HG03196 (cell line): ENCODE data around the gene MAST3.
"Not testable (repeated sequence)": the region's sequence is repeated elsewhere in the genome, so short reads cannot be mapped to it uniquely, and the experiment has no call there.

ENCODE experiments used
- ATAC-seq: cut with Tn5 transposase; IDR thresholded peaks from one replicate; pipeline ENCODE4 v1.9.1; 2021; ENCODE audit not compliant: unreplicated experiment

Gene MAST3

DNA sequence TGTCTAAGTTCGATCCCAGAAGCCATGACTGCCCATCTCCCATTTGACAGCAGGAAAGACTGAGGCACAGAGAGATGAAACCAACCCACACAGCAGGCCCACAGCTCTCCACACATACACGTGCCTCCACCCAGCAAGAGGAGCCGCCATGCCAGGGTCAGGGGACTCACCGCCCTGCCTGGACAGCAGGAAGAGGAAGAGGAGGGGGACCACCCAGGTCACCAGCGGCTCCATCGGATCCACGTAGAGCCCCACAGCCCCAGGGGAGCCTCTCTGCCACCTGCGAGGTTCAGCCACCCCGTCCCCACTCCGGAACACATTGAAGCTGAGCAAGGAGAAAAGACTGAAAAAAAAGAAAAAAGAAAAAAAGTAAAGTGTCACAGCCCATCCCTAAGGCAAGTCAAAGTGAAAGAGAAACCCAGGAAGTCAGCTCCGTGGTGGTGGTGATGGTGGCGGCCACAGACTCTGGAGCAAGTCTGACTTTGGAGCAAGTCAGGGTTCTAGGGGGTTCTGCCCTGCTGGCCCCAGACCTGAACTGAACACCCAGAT, 10.9 kb upstream of the MAST3 start, which contains the start of gene IL12RB1:
IL12RB1 (minus strand) TSS at position 345 of the 549 bp plus-strand sequence; CDS start at position 234, 111 bp downstream.
- ATAC-seq = no peak

GRCh38 chr19:18089096-18089541, 8.5 kb upstream of the MAST3 start:
- ATAC-seq = not testable (repeated sequence)

DNA sequence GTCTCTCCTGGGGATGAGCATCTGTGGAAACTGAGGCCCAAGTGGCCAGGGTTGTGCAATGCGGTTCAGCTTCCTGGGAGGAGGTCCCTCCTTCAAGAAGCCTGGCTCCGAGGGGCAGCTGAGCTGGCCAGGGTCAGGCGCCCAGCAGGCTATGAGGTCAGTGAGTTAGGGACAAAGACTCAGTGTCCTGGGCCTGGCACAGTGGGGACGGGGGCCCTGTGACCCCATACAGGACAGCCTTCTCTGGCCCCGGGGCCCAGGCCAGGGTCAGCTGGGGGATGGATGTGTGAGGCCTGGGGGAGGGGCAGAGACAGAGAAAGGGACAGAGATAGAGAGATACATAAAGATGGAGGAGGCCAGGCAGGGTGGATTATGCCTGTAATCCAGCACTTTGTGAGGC, 7.9 kb upstream of the MAST3 start:
- ATAC-seq = no peak

DNA sequence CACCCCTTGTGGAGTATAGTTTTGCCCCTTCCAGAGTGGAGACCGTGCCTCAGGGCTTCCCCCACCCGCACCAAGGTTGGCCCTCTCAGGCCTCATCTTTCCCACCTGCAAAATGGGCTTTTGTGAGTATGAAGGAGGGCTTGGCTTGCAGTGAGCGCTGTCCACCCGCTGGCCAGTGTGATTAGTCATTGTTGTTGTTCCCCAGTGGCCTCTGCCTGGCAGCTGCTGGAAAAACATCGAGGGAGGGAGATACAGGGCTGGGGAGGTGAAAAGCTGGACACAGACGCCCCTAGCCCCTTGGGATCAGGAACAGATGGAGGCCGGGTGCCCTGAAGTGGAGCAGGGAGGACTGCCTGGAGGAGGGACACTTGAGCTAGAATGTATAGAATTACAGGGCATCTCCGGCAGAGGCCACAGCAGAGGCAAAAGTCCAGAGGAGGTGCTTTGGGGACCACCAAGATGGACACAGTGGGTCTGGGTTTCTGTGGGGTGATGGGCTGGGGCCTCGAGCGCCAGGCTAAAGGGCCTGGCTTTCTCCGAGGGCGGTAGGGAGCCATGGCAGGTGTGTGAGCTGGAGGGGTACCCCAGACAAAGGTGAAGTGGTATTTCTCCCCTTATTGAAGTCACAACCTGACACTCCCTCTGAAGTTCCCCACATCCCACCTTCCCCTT, 6.9 kb upstream of the MAST3 start:
- ATAC-seq = no peak

GRCh38 chr19:18091217-18091608, 6.4 kb upstream of the MAST3 start:
- ATAC-seq = peak; percentile 39

- no peak for ATAC-seq
Observed at GRCh38 chr19:18093439-18094161, 4.0 kb upstream of the MAST3 start.

DNA sequence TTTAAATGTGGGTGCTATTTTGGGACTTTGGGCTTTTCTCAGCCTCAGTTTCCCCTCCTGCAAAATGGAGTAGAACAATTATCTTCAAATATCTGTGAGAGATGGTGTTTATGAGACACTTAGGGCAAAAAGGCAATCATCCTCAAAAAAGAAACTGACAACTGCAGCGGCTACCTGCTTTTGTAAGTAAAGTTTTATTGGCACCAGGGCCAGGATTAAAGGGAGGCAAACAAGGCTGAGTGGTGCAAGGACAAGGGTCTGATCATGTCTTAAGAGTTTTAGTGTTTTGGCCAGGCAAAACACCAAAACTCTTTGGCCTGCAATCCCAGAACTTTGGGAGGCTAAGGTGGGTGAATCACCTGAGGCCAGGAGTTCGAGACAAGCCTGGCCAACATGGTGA, 1.3 kb upstream of the MAST3 start:
- ATAC-seq = no peak

DNA sequence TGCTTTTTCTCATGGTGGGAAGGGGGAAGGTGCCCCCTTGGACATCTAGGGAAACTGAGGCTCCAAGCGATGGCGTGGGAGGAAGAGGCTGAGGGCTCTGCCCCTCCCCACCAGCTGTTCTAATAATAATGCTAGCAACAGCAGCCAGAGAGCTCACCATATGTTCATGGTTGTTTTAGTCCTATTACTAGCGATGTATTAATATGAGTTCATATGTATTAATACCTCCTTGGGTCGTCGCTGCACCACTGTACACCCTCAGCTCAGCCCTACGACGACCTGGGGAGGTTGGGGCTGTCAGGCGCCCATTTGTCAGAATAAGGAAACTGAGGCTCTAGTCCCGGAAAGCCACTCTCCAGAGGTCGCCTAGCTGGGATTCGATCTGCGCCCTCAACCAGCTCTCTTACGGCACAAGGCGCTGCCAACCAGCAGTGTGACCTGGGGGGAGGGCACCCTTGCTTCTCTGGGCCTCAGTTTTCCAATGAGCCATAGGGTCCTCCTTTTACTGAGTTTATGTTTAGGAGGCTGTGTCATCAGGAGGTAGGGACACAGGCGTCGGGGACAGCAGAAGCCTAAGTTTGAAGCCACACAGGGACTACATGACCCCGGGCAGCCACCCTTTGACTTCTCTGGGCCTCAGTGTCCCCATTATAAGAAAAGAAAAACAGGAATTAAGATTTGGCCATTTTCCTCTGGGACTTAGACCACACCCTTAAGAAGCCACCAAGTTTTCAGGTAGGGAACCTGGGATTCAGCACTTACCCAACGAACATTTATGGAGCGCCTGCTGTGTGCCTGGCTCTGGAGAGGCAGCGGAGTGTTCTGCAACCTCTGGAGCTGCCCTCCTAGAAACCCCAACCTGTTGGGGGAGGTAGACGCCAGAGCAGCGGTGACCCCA, 664 bp downstream of the MAST3 start:
- ATAC-seq = no peak

- ATAC-seq = peak; percentile 48
Observed at GRCh38 chr19:18098891-18099622, 1.5 kb downstream of the MAST3 start.

- ATAC-seq = no peak
Observed at GRCh38 chr19:18099623-18099995, 2.0 kb downstream of the MAST3 start.

DNA sequence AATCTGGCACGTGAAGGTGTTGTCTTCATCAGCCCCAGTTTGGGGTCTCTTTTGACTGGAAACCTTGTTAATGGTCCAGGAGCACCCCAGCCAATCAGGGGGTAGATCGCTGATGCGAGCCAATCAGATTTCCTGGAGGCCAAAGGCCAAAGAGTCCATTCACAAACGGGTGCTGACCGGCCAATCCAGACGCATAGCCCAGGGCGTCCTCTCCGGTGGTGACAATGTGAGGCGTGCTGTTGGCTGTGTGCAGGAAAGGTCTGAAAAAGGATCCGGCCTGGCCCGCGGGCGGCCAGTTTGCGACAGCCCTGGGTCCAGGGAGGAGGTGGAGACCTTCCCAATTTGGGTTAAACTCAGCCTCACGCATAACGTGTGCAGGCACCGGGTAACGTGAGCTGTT, 3.1 kb downstream of the MAST3 start:
- no peak for ATAC-seq

- no peak for ATAC-seq
Observed at GRCh38 chr19:18101268-18101667, 3.7 kb downstream of the MAST3 start.

GRCh38 chr19:18102916-18103542, 5.5 kb downstream of the MAST3 start:
- no peak for ATAC-seq

DNA sequence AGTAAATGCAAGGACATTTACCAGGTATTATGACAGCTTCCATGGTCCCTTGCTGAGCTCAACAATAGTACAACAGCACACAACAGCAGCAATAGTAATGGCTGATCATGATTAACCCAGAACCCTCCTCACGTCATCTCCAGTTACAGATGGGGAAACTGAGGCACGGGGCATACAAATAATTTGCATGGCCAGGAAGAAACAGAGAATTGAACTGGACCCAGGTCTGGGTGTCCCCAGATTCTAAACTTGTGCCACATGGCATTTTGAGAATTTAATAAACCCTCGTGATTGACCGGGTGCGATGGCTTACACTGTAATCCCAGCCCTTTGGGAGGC, 7.2 kb downstream of the MAST3 start:
- no peak for ATAC-seq

DNA sequence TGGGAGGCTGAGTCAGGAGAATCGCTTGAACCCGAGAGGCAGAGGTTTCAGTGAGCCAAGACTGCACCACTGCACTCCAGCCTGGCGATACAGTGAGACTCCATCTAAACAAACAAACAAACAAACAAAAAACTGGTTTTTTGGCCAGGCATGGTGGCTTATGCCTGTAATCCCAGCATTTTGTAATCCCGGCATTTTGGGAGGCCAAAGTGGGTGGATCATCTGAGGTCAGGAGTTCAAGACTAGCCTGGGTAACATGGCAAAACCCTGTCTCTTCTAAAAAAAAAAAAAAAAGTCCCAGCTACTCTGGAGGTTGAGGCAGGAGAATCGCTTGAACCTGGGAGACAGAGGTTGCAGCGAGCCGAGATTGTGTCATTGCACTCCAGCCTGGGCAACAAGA, 7.7 kb downstream of the MAST3 start:
- ATAC-seq = not testable (repeated sequence)

GRCh38 chr19:18107235-18107634, 9.7 kb downstream of the MAST3 start:
- no peak for ATAC-seq

DNA sequence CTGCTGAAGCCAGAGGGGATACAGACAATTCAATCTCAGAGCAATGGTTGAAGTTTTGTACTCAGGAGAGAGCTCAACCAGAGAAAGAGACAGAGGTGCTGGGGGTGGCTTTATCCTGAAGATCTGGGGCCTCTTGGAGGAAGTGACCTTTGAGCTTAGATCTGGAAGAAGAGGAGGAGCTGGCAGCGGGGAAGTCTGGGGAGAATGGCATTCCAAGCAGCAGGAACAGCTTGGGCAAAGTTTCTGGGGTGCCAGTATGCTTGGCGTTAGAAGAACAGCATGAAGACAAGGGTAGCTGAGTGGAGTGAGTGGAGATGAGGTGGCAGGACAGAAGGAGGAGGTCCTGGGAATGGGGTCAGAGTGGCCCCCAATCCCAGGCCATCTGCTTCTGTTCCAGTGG, 11.3 kb downstream of the MAST3 start:
- ATAC-seq = no peak

DNA sequence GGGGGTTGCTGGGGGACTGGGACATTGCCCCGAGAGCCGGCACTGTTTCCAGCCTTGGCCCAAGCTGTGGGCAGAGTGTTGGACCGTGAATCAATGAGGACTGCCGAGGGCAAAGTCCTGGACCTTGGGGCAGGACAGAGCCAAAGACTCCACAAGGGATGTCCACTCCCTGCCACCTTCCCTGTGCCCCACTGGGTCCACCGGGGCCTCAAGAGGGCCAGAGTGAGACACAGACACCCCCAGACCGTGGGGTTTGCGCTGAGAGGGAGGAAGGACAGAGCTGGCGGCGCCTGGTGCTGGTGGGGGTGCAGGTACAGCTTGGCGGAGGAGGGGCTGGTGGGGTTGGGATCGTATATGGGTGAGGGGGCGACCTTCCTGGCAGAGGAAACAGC, 11.8 kb downstream of the MAST3 start:
- ATAC-seq = no peak

- ATAC-seq = no peak
Observed at GRCh38 chr19:18109733-18110608, 12.4 kb downstream of the MAST3 start.
